ENCODE data around the gene DPH3. TPM values are rescaled to one million over a fixed set of nuclear protein-coding genes. Genes with fewer than 3 reads are reported as not detected.

The DPH3 gene
- total and polyA plus RNA-seq, 9 of the 15 experiments (the other 6 are each of a cell fraction or from before 2014, with no cell fraction given), result 15.9 to 131 (median 38.7) TPM

DNA sequence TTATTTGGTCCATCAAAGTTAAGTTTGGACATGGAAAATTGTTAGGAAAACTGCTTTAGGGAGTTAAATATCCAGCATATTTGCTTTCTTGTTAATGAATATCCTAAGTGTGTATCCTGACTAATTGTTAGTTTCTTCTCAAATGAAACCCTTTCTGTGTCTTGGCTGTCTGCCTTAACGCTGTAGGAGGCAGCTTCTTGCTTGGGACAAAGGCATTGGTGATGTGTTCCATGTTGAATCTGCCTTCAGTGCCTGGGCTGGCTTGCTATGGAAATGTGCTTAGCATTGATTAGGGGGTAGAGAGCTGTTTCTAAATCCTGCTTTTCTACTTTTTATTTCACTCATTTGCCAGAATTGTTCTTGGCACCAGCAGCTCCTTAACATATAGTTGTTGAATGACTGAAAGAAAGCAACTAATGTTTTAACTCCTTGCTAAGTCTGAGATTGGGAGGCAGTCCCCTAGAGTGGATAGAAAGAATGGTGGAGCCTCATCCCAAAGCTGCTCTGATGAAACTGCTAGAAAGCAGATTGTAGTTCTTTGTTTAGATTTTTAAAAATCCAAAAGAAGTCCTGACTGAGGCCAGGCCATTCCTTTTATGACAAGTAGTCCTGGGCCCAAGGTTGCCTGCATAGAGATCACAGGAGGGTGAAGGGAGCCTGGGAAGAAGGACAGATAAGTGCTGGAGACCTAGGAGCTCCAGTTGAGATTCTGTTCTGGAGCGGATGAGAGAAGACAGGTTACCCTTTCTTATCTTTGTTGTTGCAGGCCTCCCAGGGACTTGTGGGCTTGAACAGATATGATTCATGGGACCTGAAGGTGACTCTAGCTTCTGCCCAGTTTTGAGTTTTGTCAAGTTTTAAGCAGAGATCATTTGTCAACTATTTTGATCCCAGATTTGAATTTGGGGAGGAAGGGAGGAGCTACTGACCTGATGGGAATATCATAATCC lies 39.6 kb upstream of the DPH3 start (continued):
- TF ChIP-seq BRF1 (IDR thresholded peaks at IDR 0.05; ENCODE audit: borderline replicate concordance, extremely low read depth, insufficient read length) (no peak), CEBPG (CRISPR knock-in tag; IDR thresholded peaks at IDR 0.05) (peak; percentile 60; the same call in 1 of the 2 replicates), CEBPG (tag; conservative IDR thresholded peaks at IDR 0.05 in 1 of 2, IDR thresholded peaks at IDR 0.05 in 1 of 2) (no peak), XRCC3 (IDR thresholded peaks at IDR 0.05) (no peak), TCF3 (CRISPR knock-in tag; IDR thresholded peaks at IDR 0.05) (peak; percentile 98), NCOR1 (IDR thresholded peaks at IDR 0.05) (peak; percentile 96), GATA2 (CRISPR knock-in tag; IDR thresholded peaks at IDR 0.05) (peak; percentile 92), SRF (CRISPR knock-in tag; IDR thresholded peaks at IDR 0.05) (no peak), MYNN (IDR thresholded peaks at IDR 0.05) (peak; percentile 41; the same call in 1 of the 2 replicates), MYNN (CRISPR knock-in tag; IDR thresholded peaks at IDR 0.05) (no peak), RBBP5 (IDR thresholded peaks at IDR 0.05; ENCODE audit: borderline replicate concordance, insufficient read depth, low read length, poor library complexity, severe bottlenecking) (no peak), ADNP (tag; IDR thresholded peaks at IDR 0.05) (peak; percentile 84), U2AF1 (optimal IDR thresholded peaks at IDR 0.05; ENCODE audit: low read depth, low read length) (no peak), FOXM1 (IDR thresholded peaks at IDR 0.05; ENCODE audit: low read depth) (peak; percentile 97), FOXM1 (CRISPR knock-in tag; IDR thresholded peaks at IDR 0.05; ENCODE audit: low read depth) (no peak), ZNF668 (CRISPR knock-in tag; IDR thresholded peaks at IDR 0.05) (no peak)
- TF ChIP-seq, protein P1, sequence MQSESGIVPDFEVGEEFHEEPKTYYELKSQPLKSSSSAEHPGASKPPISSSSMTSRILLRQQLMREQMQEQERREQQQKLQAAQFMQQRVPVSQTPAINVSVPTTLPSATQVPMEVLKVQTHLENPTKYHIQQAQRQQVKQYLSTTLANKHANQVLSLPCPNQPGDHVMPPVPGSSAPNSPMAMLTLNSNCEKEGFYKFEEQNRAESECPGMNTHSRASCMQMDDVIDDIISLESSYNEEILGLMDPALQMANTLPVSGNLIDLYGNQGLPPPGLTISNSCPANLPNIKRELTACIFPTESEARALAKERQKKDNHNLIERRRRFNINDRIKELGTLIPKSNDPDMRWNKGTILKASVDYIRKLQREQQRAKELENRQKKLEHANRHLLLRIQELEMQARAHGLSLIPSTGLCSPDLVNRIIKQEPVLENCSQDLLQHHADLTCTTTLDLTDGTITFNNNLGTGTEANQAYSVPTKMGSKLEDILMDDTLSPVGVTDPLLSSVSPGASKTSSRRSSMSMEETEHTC (IDR thresholded peaks at IDR 0.05), result peak; percentile 90
- TF ChIP-seq, protein P2, sequence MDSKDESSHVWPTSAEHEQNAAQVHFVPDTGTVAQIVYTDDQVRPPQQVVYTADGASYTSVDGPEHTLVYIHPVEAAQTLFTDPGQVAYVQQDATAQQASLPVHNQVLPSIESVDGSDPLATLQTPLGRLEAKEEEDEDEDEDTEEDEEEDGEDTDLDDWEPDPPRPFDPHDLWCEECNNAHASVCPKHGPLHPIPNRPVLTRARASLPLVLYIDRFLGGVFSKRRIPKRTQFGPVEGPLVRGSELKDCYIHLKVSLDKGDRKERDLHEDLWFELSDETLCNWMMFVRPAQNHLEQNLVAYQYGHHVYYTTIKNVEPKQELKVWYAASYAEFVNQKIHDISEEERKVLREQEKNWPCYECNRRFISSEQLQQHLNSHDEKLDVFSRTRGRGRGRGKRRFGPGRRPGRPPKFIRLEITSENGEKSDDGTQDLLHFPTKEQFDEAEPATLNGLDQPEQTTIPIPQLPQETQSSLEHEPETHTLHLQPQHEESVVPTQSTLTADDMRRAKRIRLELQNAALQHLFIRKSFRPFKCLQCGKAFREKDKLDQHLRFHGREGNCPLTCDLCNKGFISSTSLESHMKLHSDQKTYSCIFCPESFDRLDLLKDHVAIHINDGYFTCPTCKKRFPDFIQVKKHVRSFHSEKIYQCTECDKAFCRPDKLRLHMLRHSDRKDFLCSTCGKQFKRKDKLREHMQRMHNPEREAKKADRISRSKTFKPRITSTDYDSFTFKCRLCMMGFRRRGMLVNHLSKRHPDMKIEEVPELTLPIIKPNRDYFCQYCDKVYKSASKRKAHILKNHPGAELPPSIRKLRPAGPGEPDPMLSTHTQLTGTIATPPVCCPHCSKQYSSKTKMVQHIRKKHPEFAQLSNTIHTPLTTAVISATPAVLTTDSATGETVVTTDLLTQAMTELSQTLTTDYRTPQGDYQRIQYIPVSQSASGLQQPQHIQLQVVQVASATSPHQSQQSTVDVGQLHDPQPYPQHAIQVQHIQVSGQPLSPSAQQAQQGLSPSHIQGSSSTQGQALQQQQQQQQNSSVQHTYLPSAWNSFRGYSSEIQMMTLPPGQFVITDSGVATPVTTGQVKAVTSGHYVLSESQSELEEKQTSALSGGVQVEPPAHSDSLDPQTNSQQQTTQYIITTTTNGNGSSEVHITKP (IDR thresholded peaks at IDR 0.05; ENCODE audit: partially characterized antibody), result no peak
- TF ChIP-seq, protein P3, sequence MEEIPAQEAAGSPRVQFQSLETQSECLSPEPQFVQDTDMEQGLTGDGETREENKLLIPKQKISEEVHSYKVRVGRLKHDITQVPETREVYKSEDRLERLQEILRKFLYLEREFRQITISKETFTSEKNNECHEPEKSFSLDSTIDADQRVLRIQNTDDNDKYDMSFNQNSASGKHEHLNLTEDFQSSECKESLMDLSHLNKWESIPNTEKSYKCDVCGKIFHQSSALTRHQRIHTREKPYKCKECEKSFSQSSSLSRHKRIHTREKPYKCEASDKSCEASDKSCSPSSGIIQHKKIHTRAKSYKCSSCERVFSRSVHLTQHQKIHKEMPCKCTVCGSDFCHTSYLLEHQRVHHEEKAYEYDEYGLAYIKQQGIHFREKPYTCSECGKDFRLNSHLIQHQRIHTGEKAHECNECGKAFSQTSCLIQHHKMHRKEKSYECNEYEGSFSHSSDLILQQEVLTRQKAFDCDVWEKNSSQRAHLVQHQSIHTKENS (CRISPR knock-in tag; IDR thresholded peaks at IDR 0.05), result no peak
- TF ChIP-seq, protein P4, sequence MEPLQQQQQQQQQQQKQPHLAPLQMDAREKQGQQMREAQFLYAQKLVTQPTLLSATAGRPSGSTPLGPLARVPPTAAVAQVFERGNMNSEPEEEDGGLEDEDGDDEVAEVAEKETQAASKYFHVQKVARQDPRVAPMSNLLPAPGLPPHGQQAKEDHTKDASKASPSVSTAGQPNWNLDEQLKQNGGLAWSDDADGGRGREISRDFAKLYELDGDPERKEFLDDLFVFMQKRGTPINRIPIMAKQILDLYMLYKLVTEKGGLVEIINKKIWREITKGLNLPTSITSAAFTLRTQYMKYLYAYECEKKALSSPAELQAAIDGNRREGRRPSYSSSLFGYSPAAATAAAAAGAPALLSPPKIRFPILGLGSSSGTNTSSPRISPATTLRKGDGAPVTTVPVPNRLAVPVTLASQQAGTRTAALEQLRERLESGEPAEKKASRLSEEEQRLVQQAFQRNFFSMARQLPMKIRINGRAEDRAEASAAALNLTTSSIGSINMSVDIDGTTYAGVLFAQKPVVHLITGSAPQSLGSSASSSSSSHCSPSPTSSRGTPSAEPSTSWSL (CRISPR knock-in tag; IDR thresholded peaks at IDR 0.05; ENCODE audit: borderline replicate concordance), result no peak

Data from K562 (cell line).